GM21576 (cell line): ENCODE measurements around the gene E2F6.

Experiments used
- ATAC-seq: cut with Tn5 transposase; IDR thresholded peaks from one replicate; pipeline ENCODE4 v1.9.1; 2021; ENCODE audit warnings: mild to moderate bottlenecking, moderate library complexity; ENCODE audit not compliant: unreplicated experiment

The E2F6 gene

DNA sequence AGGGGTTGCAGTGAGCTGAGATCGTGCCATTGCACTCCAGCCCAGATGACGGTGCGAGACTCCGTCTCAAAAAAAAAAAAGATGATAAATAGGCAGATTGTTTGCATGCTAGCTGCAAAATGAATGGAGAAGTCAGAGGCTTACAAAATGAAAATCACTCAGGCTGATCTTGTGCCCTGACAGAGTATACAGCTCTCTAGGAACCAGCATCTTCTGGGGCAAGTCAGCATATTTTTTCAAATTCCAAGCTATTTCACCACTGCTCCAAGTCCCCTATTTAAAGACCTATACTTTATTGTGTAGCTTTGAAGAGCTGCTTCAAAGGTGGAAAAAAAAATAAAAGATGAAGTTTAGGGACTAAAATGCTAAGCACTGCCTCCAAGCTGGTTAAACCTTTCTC is 6.1 kb downstream of the E2F6 start:
- ATAC-seq: no peak

- ATAC-seq: no peak
Observed at GRCh38 chr2:11458753-11459152, 7.2 kb downstream of the E2F6 start.

DNA sequence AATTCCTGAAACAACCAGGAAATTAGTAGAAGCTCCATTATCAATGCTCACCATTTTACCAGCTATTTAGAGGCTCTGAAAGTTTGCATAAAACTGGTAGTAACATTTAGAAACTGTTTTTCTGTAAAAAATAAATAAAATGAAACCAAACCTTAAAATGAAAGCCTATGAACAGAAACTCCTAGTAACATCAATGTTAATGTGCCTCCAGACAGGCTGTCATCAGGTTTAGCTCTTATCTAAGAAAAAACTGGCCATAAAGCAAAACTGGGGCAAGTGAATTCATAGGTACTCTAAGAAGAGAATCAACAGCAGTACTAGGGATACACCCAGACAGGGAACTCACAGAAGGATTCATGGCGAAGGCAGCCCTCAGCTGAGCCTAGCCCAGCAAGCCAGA is 8.0 kb downstream of the E2F6 start:
- no peak for ATAC-seq

- ATAC-seq: no peak
Observed at GRCh38 chr2:11456251-11456650, 9.7 kb downstream of the E2F6 start.

DNA sequence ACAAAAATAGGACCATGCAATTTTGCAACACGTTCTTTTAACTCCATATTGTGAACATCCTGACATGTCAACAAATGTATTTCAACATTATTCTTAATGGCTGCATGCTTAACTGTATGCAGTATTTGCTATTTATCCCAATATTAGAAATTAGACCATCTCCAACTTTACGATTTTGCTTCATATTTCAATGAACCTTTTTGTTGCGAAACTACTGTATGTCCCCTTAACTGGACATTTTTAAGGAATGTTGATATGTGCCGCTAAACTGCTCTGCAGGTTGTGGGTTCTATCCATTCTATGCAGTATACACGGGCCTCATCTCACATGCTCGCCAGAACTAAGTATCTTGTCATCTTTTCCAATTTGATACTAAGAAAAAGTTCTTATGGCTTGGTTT is 11.1 kb downstream of the E2F6 start:
- no peak for ATAC-seq

DNA sequence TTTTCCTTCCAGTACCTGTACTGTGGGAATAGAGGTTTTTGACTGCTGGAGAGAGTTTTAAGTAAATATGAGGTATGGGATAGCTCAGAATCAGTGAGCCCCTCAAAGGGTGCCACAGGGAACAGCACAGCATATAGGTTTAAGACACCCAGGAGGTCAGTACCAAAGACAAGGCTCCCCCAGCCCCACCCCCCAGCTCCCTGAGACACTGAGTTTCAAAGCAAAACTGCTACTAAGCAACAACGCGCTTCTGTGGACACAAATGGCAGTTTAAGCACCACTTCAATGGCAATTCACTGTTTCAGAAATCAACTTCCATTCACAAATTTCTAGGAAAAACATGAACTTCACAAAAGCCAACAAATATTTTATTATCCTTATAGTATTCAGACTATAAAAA is 15.2 kb downstream of the E2F6 start:
- no peak for ATAC-seq

DNA sequence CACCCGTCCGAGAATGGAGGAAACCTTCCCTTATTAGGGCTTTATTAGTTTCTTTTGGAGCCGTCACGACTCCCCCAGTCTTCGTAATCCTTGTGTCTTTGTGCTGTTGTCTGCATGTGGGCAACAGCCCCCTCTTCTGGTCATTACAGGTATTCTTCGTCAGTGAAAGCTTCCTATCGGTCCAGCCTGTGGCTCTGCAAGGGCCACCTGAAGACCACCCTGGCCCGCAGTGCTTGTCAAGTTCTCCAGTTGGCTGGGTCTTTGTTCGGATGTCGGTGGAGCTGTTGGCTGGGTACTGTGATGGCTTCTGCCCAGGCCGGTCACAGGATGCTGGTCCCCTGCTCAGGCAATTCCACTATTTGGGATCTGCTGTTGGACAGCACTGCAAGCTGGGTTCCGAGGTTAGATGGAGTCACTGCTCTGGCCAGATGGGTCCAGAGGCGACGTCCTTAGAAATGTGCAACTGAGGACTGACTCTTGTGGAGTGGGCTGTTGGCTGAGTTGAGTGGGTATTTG is 19.2 kb downstream of the E2F6 start:
- ATAC-seq: no peak

GRCh38 chr2:11444737-11445136 is 21.2 kb downstream of the E2F6 start:
- no peak for ATAC-seq

- no peak for ATAC-seq
Observed at GRCh38 chr2:11438555-11439080, 27.3 kb downstream of the E2F6 start.

GRCh38 chr2:11437602-11438001 is 28.4 kb downstream of the E2F6 start:
- ATAC-seq: no peak

DNA sequence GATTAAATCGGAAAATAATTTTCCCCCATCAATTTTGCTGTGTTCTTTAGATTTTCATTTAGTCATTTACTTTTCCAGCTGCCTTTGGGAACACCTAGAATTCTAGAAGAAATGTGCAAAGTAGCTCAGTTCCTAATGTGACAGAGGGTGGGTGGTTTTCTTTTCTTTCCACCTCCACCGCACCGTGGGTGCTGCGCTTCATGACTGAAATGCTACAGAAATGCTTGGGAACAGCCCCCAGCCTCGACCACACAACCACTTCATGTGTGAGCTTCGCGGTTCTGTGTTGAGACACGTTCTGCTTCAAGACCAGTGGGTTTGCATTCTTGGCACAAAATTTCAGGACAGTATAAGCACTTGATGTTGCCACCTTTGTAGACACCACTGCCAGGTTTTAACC is 30.9 kb downstream of the E2F6 start:
- ATAC-seq: no peak

- no peak for ATAC-seq
Observed at GRCh38 chr2:11434443-11434842, 31.5 kb downstream of the E2F6 start.

DNA sequence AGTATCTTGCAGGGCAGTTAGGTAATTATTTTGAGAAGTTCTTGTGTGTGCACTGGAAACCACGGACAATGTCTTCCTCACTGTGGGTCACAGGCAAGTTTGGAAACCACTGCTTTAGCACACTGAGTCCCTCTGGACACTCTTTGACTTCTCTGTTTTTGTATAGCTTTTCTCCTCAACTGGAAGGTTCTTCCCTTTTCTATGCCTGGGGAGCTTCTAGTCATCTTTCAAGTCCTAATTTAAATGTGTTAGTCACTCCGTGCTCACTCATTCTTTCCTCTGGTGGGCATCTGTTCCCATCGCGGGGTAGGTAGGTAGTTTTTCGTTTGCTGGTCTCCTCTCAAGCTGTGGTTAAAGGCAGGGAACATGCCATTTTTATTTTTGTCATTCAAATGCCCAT is 32.1 kb downstream of the E2F6 start:
- no peak for ATAC-seq

DNA sequence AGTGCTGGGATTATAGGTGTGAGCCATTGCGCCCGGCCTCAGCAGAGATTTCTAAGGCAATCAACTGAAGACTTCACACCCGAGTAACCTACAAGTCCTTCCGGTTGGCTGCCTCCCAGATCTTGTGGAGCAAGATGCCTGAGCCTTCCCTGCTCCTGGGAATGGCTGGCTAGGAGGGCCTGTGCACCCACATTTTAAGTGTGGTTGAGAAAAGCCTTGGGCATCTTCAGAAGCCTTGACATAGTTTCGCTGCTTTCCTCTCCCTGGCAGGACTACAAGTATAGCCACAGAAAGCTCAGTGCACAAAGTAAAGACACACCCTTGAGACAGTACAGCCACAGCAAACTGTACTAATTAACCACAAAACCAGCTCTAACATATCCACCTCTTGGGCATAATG is 35.2 kb downstream of the E2F6 start:
- ATAC-seq: no peak

- ATAC-seq: no peak
Observed at GRCh38 chr2:11427224-11427623, 38.7 kb downstream of the E2F6 start.

- no peak for ATAC-seq
Observed at GRCh38 chr2:11422901-11423435, 43.0 kb downstream of the E2F6 start.

DNA sequence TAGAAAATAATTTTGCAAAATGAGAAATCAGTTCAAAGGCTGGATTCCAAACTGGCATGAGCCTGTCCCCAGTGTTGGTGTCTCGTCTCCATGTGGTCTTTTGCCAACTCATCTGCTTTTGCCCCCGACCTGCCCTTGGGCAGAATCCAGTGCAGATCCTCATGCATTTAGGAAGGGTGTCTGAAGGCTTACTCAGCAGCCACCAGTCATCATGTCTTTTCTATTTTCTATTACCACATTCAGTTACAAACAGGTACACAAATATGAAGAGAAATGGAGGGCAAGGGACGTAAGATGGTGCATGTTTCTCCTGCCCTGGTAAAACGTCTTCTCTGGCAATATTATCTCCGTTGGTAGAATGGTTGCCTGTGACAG is 43.5 kb downstream of the E2F6 start:
- ATAC-seq: no peak

GRCh38 chr2:11421863-11422490 is 44.0 kb downstream of the E2F6 start:
- ATAC-seq: no peak

GRCh38 chr2:11420671-11421070 is 45.3 kb downstream of the E2F6 start:
- ATAC-seq: no peak

DNA sequence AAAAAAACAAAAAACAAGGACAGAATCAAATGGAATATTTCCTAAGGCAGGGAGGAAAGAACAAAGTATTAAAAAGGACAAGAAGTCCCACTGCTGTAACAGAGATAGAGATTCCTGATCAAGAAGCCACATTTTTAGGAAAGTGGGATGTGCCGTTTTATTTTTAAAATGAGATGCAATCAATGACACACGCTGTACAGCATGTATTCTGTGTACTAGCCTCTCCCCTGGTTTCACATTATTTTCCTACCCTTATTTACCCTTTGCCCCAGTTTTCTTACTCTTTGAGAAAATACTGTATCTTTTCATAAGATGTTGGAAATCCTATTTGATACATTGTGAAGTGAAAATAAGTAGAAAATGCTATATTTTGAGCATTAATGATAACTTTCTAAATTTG is 45.8 kb downstream of the E2F6 start:
- no peak for ATAC-seq

- no peak for ATAC-seq
Observed at GRCh38 chr2:11419781-11420180, 46.2 kb downstream of the E2F6 start.

- ATAC-seq: no peak
Observed at GRCh38 chr2:11417946-11418585, 47.9 kb downstream of the E2F6 start.
